Keratinocyte (primary cell): ENCODE data around the gene MAOB. TPM values are rescaled to one million over a fixed set of nuclear protein-coding genes. Genes with fewer than 3 reads are reported as not detected.

Experiments
- DNase-seq: peaks from one replicate; pipeline ENCODE4 v3.0.0-alpha.2; 2011; ENCODE audit warnings: low read depth, missing footprints, low spot score
- FAIRE-seq: peaks from 2 replicates; lab custom pipeline; 2011; peaks lifted over from hg19 to GRCh38; lab: Jason Lieb, UNC
- H2AFZ ChIP-seq: 2 replicates; pipeline ENCODE4 v1.6.0; 2012; ENCODE audit warnings: low read length, control low read depth, inconsistent platforms; ENCODE audit not compliant: control insufficient read depth
- H3K27ac ChIP-seq: 2 replicates; pipeline ENCODE4 v1.5.1; 2011; ENCODE audit warnings: low read length; ENCODE audit not compliant: control insufficient read depth, insufficient read depth
- H3K27me3 ChIP-seq: 3 replicates; pipeline ENCODE4 v1.6.0; 2011; ENCODE audit warnings: low read length; ENCODE audit not compliant: control insufficient read depth, insufficient read depth; ENCODE audit errors: extremely low read depth
- H3K36me3 ChIP-seq, 2 experiments: 2 replicates in 1 of 2; 3 replicates in 1 of 2; pipeline ENCODE4 v1.5.1; 2011; ENCODE audit warnings: low read length in 2 of 2, mild to moderate bottlenecking in 1 of 2; ENCODE audit not compliant: control insufficient read depth in 2 of 2, insufficient read depth in 2 of 2; ENCODE audit errors: extremely low read depth in 1 of 2
- H3K4me1 ChIP-seq: 3 replicates; pipeline ENCODE4 v1.5.1; 2011; ENCODE audit warnings: low read length; ENCODE audit not compliant: control insufficient read depth, insufficient read depth; ENCODE audit errors: extremely low read depth
- H3K4me2 ChIP-seq: 3 replicates; pipeline ENCODE4 v1.6.0; 2011; ENCODE audit warnings: low read depth, low read length; ENCODE audit not compliant: control insufficient read depth, insufficient read depth; ENCODE audit errors: extremely low read depth
- H3K4me3 ChIP-seq, 3 experiments: fragments of 200-600 bp in 1 of 3; sonication (generic) in 1 of 3; 2 replicates in 2 of 3; 3 replicates in 1 of 3; pipeline ENCODE4 v1.5.1; 2011 to 2016; ENCODE audit warnings: low read length in 3 of 3, mild to moderate bottlenecking in 3 of 3, control low read depth in 2 of 3, inconsistent platforms in 1 of 3, low read depth in 1 of 3, mixed read lengths in 1 of 3, mixed run types in 1 of 3, moderate library complexity in 1 of 3; ENCODE audit not compliant: control insufficient read depth in 2 of 3, insufficient read depth in 2 of 3; ENCODE audit errors: extremely low read depth in 1 of 3
- H3K79me2 ChIP-seq: 2 replicates; pipeline ENCODE4 v1.6.0; 2012; ENCODE audit warnings: low read length; ENCODE audit not compliant: control insufficient read depth, insufficient read depth
- H3K9ac ChIP-seq: 3 replicates; pipeline ENCODE4 v1.6.0; 2011; ENCODE audit warnings: low read length; ENCODE audit not compliant: control insufficient read depth, insufficient read depth; ENCODE audit errors: extremely low read depth
- H3K9me1 ChIP-seq: 3 replicates; pipeline ENCODE4 v1.6.0; 2011; ENCODE audit warnings: low read length; ENCODE audit not compliant: control insufficient read depth, insufficient read depth; ENCODE audit errors: extremely low read depth
- H3K9me3 ChIP-seq: 2 replicates; pipeline ENCODE4 v1.5.1; 2012; ENCODE audit warnings: low read depth, low read length; ENCODE audit not compliant: control insufficient read depth
- H4K20me1 ChIP-seq: 3 replicates; pipeline ENCODE4 v1.6.0; 2011; ENCODE audit warnings: low read length; ENCODE audit not compliant: control insufficient read depth, insufficient read depth; ENCODE audit errors: extremely low read depth
- CTCF ChIP-seq, 3 experiments: IDR thresholded peaks in 1 of 3; conservative IDR thresholded peaks in 1 of 3; optimal IDR thresholded peaks in 1 of 3; 2 replicates in 2 of 3; 3 replicates in 1 of 3; pipeline versions ENCODE3 to v1.5.1; 2011; ENCODE audit warnings: low read length in 3 of 3, mild to moderate bottlenecking in 3 of 3, moderate library complexity in 2 of 3, control low read depth in 1 of 3, inconsistent platforms in 1 of 3; ENCODE audit not compliant: insufficient read depth in 2 of 3; ENCODE audit errors: extremely low read depth in 1 of 3
- EZH2 ChIP-seq: IDR thresholded peaks from one replicate; pipeline ENCODE4 v1.6.1; 2012; ENCODE audit warnings: inconsistent platforms, mild to moderate bottlenecking, low read length, moderate library complexity
- dilution Hi-C: fragments of 300-500 bp; cut with MboI; formaldehyde crosslinking; loops from one replicate; pipeline ENCODE4 v1.7.0; 2020; ENCODE audit warnings: low sequenced_read_pairs; ENCODE audit not compliant: extremely low pct_ligation_motif_present
- polyA plus RNA-seq, 5 experiments: library from polyadenylated mRNA; depleted of rRNA in 3 of 5; stranded (reverse) in 3 of 5; stranded (forward) in 1 of 5; unstranded in 1 of 5; fragments of >200 nt; gene quantifications; 1 replicate in 1 of 5; 2 replicates in 3 of 5; 3 replicates in 1 of 5; pipeline versions ENCODE4 v1.2.1 to v1.2.3, GENCODE V29; 2011 to 2012; ENCODE audit warnings: missing spikeins in 2 of 5, low read depth in 1 of 5, low replicate concordance in 1 of 5

The MAOB gene
- polyA plus RNA-seq, 1 donor (not counting 4 experiments of a cell fraction or from before 2014, with no cell fraction given): 0.24 TPM

GRCh38 chrX:43853225-43853828, 28.9 kb downstream of the MAOB start:
- H3K9me1 ChIP-seq: no peaks in the 10 kb centered on the region
- no peak overlapping the region for H3K4me2 ChIP-seq
- no peaks in the 10 kb centered on the region for H3K79me2 ChIP-seq
- no peak for FAIRE-seq
- H3K4me3 ChIP-seq: no peak overlapping the region
- no peaks in the 10 kb centered on the region for H3K4me1 ChIP-seq
- no peaks in the 10 kb centered on the region for H3K9me3 ChIP-seq
- no peak overlapping the region for H3K27ac ChIP-seq
- no peak overlapping the region for H3K9ac ChIP-seq
- no peaks in the 10 kb centered on the region for H3K27me3 ChIP-seq
- DNase-seq: no peak
- H4K20me1 ChIP-seq: no peaks in the 10 kb centered on the region
- no peak for TF ChIP-seq EZH2
- TF ChIP-seq CTCF (optimal IDR thresholded peaks at IDR 0.05 in 1 of 3, IDR thresholded peaks at IDR 0.05 in 1 of 3, conservative IDR thresholded peaks at IDR 0.05 in 1 of 3; ENCODE audit: extremely low read depth in 1 of 3, insufficient read depth in 2 of 3, low read length in 3 of 3): no peak
- H2AFZ ChIP-seq: no peak overlapping the region
- H3K36me3 ChIP-seq: no peaks in the 10 kb centered on the region
- dilution Hi-C loops: no loop called here

GRCh38 chrX:43850629-43851028, 31.6 kb downstream of the MAOB start:
- H3K4me2 ChIP-seq: no peak overlapping the region
- TF ChIP-seq CTCF (optimal IDR thresholded peaks at IDR 0.05 in 1 of 3, IDR thresholded peaks at IDR 0.05 in 1 of 3, conservative IDR thresholded peaks at IDR 0.05 in 1 of 3; ENCODE audit: extremely low read depth in 1 of 3, insufficient read depth in 2 of 3, low read length in 3 of 3) (no peak), EZH2 (no peak)
- H3K9me3 ChIP-seq: no peaks in the 10 kb centered on the region
- no peaks in the 10 kb centered on the region for H3K79me2 ChIP-seq
- DNase-seq: no peak
- no peaks in the 10 kb centered on the region for H3K36me3 ChIP-seq
- no peaks in the 10 kb centered on the region for H3K27me3 ChIP-seq
- no peak overlapping the region for H3K27ac ChIP-seq
- FAIRE-seq: no peak
- no peaks in the 10 kb centered on the region for H4K20me1 ChIP-seq
- H3K9ac ChIP-seq: no peak overlapping the region
- H3K4me3 ChIP-seq: no peak overlapping the region
- dilution Hi-C loops: no loop called here
- no peaks in the 10 kb centered on the region for H3K4me1 ChIP-seq
- H2AFZ ChIP-seq: no peak overlapping the region
- H3K9me1 ChIP-seq: no peaks in the 10 kb centered on the region
